HEK293T (cell line): ENCODE measurements around the gene RTKN.
A peak's percentile ranks its signal among the peaks of the same experiment; 100 is the strongest.

Experiments
- ELF4 ChIP-seq: fragments of 450-650 bp; IDR thresholded peaks from 2 replicates; pipeline ENCODE4 v1.6.1; 2017; ENCODE audit warnings: antibody characterized with exemption
- FOXA1 ChIP-seq: fragments of 450-650 bp; IDR thresholded peaks from 2 replicates; pipeline ENCODE4 v1.6.1; 2016; ENCODE audit warnings: mild to moderate bottlenecking
- L3MBTL2 ChIP-seq: fragments of 450-650 bp; conservative IDR thresholded peaks from 2 replicates; pipeline ENCODE4 v1.6.1; 2016; ENCODE audit warnings: mild to moderate bottlenecking
- LEF1 ChIP-seq: fragments of 450-650 bp; IDR thresholded peaks from 2 replicates; pipeline ENCODE4 v1.6.1; 2017; ENCODE audit warnings: mild to moderate bottlenecking, borderline replicate concordance
- SP1 ChIP-seq: fragments of 450-650 bp; IDR thresholded peaks from 2 replicates; pipeline ENCODE4 v1.6.1; 2017
- SUZ12 ChIP-seq: fragments of 450-650 bp; IDR thresholded peaks from 2 replicates; pipeline ENCODE4 v1.6.1; 2016; ENCODE audit warnings: mild to moderate bottlenecking
- ZNF384 ChIP-seq: fragments of 450-650 bp; IDR thresholded peaks from 2 replicates; pipeline ENCODE4 v1.6.1; 2016

- TF ChIP-seq ZNF384 (no peak), SP1 (no peak), ELF4 (peak; percentile 71), L3MBTL2 (peak; percentile 69; the same call in 1 of the 2 replicates), SUZ12 (no peak), FOXA1 (no peak), LEF1 (no peak)
Observed at GRCh38 chr2:74472086-74472944, 30.6 kb upstream of the RTKN start, which contains the start of gene MRPL53.
